K562 (cell line): ENCODE measurements around the gene PLEKHA6. TPM values are rescaled to one million over a fixed set of nuclear protein-coding genes. Genes with fewer than 3 reads are reported as not detected.

Source experiments
- ATAC-seq: fragments of 200-7000 bp; cut with Tn5 transposase; 3 replicates; pipeline ENCODE4 v1.9.1; 2020; ENCODE audit warnings: moderate library complexity
- BruUV-seq: library from RNA; stranded (reverse); fragments of 400-500 nt; replicated peaks from 2 replicates; lab custom pipeline; 2021; lab: Mats Ljungman, UMichigan
- CTCF ChIA-PET: fragments of 300-600 bp; formaldehyde crosslinking; extraction: SDS; loops from one replicate; lab custom pipeline; 2021; ENCODE audit warnings: low intra/inter-chr PET ratio; lab: Yijun Ruan, JAX
- POLR2A ChIA-PET: fragments of 300-600, 350-650 bp; sonication (Branson Sonifier 250); formaldehyde crosslinking; extraction: SDS; loops from one replicate; lab custom pipeline; 2021; ENCODE audit warnings: antibody characterized with exemption, inconsistent platforms; lab: Yijun Ruan, JAX
- DNase-seq, 4 experiments: peaks; one replicate each; pipeline versions ENCODE4 v3.0.0 to v3.0.0-alpha.2; 2011 to 2018; ENCODE audit warnings: low spot score in 3 of 4, mixed read lengths in 3 of 4; ENCODE audit errors: extremely low read depth in 1 of 4
- FAIRE-seq: peaks from 2 replicates; lab custom pipeline; 2011; peaks lifted over from hg19 to GRCh38; lab: Jason Lieb, UNC
- H2AFZ ChIP-seq: 2 replicates; pipeline ENCODE4 v1.6.0; 2011; ENCODE audit warnings: low read depth, low read length, control low read depth, inconsistent platforms
- H3K27ac ChIP-seq: fragments of 200-600 bp; 3 replicates; pipeline ENCODE4 v1.8.0; 2011; ENCODE audit warnings: low read depth, mild to moderate bottlenecking, control low read depth, inconsistent platforms, low read length, moderate library complexity, mixed read lengths; ENCODE audit errors: extremely low read depth
- H3K27me3 ChIP-seq, 2 experiments: fragments of 300-600 bp in 1 of 2; 2 replicates in 1 of 2; 3 replicates in 1 of 2; pipeline versions ENCODE4 v1.6.0 to v1.8.0; 2011; ENCODE audit warnings: inconsistent platforms in 2 of 2, low read length in 2 of 2, mild to moderate bottlenecking in 1 of 2, mixed read lengths in 1 of 2, moderate library complexity in 1 of 2; ENCODE audit not compliant: control insufficient read depth in 2 of 2, insufficient read depth in 2 of 2
- H3K36me3 ChIP-seq: fragments of 300-600 bp; 3 replicates; pipeline ENCODE4 v1.8.0; 2011; ENCODE audit warnings: mild to moderate bottlenecking, low read length, inconsistent platforms; ENCODE audit not compliant: control insufficient read depth, insufficient read depth
- H3K4me1 ChIP-seq, 2 experiments: fragments of 200-600 bp in 1 of 2; replicated peaks in 1 of 2; 2 replicates in 1 of 2; 3 replicates in 1 of 2; pipeline versions ENCODE4 v1.5.1 to v1.8.0; 2011; ENCODE audit warnings: inconsistent platforms in 2 of 2, low read length in 2 of 2, mild to moderate bottlenecking in 1 of 2, mixed read lengths in 1 of 2, moderate library complexity in 1 of 2; ENCODE audit not compliant: control insufficient read depth in 2 of 2, insufficient read depth in 2 of 2
- H3K4me2 ChIP-seq: 2 replicates; pipeline ENCODE4 v1.6.1; 2011; ENCODE audit warnings: low read length, control low read depth, inconsistent platforms, mixed read lengths; ENCODE audit not compliant: insufficient read depth
- H3K4me3 ChIP-seq: fragments of 200-600 bp; sonication (generic), shearing (Covaris generic); 2 replicates; pipeline ENCODE4 v1.5.1; 2016; ENCODE audit warnings: control low read depth, inconsistent platforms
- H3K79me2 ChIP-seq: fragments of 200-600 bp; 3 replicates; pipeline ENCODE4 v1.8.0; 2011; ENCODE audit warnings: low read length, inconsistent platforms; ENCODE audit not compliant: control insufficient read depth, insufficient read depth
- H3K9ac ChIP-seq, 2 experiments: 2 replicates each; pipeline versions ENCODE4 v1.6.0 to v1.6.1; 2011; ENCODE audit warnings: low read depth in 2 of 2, low read length in 2 of 2, control low read depth in 1 of 2, inconsistent platforms in 1 of 2, mild to moderate bottlenecking in 1 of 2, mixed read lengths in 1 of 2; ENCODE audit not compliant: insufficient read depth in 1 of 2
- H3K9me1 ChIP-seq: one replicate; pipeline ENCODE4 v1.6.0; 2011; ENCODE audit warnings: inconsistent platforms, mild to moderate bottlenecking, low read length, moderate library complexity; ENCODE audit not compliant: control insufficient read depth, insufficient read depth
- H3K9me3 ChIP-seq: replicated peaks from 2 replicates; pipeline ENCODE4 v1.5.1; 2011; ENCODE audit warnings: low read depth, low read length, inconsistent platforms; ENCODE audit not compliant: control insufficient read depth, insufficient read depth
- H4K20me1 ChIP-seq: replicated peaks from 2 replicates; pipeline ENCODE4 v1.6.1; 2011; ENCODE audit warnings: low read length, inconsistent platforms, mixed read lengths; ENCODE audit not compliant: control insufficient read depth, insufficient read depth
- TFE3 ChIP-seq: fragments of 450-650 bp; formaldehyde crosslinking; IDR thresholded peaks from 2 replicates; pipeline ENCODE4 v1.4.0; 2020; ENCODE audit warnings: mild to moderate bottlenecking, mixed read lengths
- XRCC5 ChIP-seq: fragments of 200-400 bp; formaldehyde crosslinking; IDR thresholded peaks from 2 replicates; pipeline ENCODE4 v1.6.1; 2017; ENCODE audit warnings: low read depth, mild to moderate bottlenecking, low read length
- WGBS: fragments of 100-300 bp; shearing (Covaris generic); methylation state at CpG from one replicate; pipeline ENCODE4 v1.1.6; 2016; ENCODE audit warnings: low coverage, mixed read lengths; ENCODE audit not compliant: insufficient coverage; ENCODE audit errors: missing lambda C conversion rate; 5-methylcytosine and 5-hydroxymethylcytosine counted together
- in situ Hi-C: fragments of 300-500 bp; cut with MboI; formaldehyde crosslinking; loops from 4 replicates; pipeline ENCODE4 v1.15.0; 2018; ENCODE audit warnings: inconsistent platforms, mixed read lengths
- intact Hi-C: fragments of 100-400 bp; cut with micrococcal nuclease; formaldehyde crosslinking; loops from 2 replicates; pipeline ENCODE4 v1.14.2; 2022
- polyA plus RNA-seq, 8 experiments: library from polyadenylated mRNA; depleted of rRNA in 4 of 8; stranded (reverse) in 5 of 8; unstranded in 3 of 8; fragments of >200 nt; fragmentation: Nextera tagmentation in 2 of 8; fragmentation: Illumina TruSeq in 1 of 8; extraction: Ambion mirVana in 2 of 8; extraction: Trizol in 1 of 8; gene quantifications; 2 replicates each; pipeline versions ENCODE4 v1.2.1 to v1.2.3, GENCODE V29; 2011 to 2014; ENCODE audit warnings: inconsistent platforms in 1 of 8, missing spikeins in 1 of 8
- total RNA-seq, 7 experiments: library from RNA; depleted of rRNA in 6 of 7; stranded (reverse); fragments of >200 nt in 6 of 7; fragmentation: Illumina TruSeq in 2 of 7; extraction: Trizol in 2 of 7; gene quantifications; 2 replicates each; pipeline versions ENCODE4 v1.2.1 to v1.2.3, GENCODE V29; 2011 to 2021; ENCODE audit warnings: low replicate concordance in 1 of 7

PLEKHA6 gene
- total and polyA plus RNA-seq, 9 of the 15 experiments (the other 6 are each of a cell fraction or from before 2014, with no cell fraction given) = under 0.01 to 0.33 (median 0.01) TPM; not detected in 4

GRCh38 chr1:204314893-204315658 lies 44.7 kb downstream of the PLEKHA6 start:
- no peak overlapping the region for H3K9ac ChIP-seq
- no peak overlapping the region for H3K27ac ChIP-seq
- H3K4me2 ChIP-seq = no peak overlapping the region
- ChIA-PET CTCF (no interaction called here), POLR2A (interaction anchor here (0.8 to 2.8 kb wide), 4 partner anchors 12 to 135 kb away, joined by 3 to 8 read pairs (median 4); no protein-coding TSS in a partner anchor)
- DNase-seq = no peak
- no peak overlapping the region for H3K4me3 ChIP-seq
- no peaks in the 10 kb centered on the region for H3K36me3 ChIP-seq
- H2AFZ ChIP-seq = no peak overlapping the region
- H4K20me1 ChIP-seq = no peaks in the 10 kb centered on the region
- intact Hi-C loops = no loop called here
- whole genome bisulfite sequencing = under 1% methylated on average over 12 of the region's 12 CpGs
- no peak for ATAC-seq
- H3K27me3 ChIP-seq = peaks cover 34 to 69% of the 10 kb centered on the region in 2 experiments
- peaks cover 0 to 12% of the 10 kb centered on the region in 2 experiments; a peak in 3 of 5 replicates for H3K4me1 ChIP-seq
- no peak for FAIRE-seq
- TF ChIP-seq TFE3 (peak; percentile 40; the same call in 1 of the 2 replicates), XRCC5 (no peak)
- H3K9me3 ChIP-seq = no peaks in the 10 kb centered on the region
- in situ Hi-C loops = no loop called here
- no peaks in the 10 kb centered on the region for H3K79me2 ChIP-seq
- H3K9me1 ChIP-seq = peaks cover 2% of the 10 kb centered on the region
- BruUV-seq = no TSS peak
